Gastroesophageal sphincter (tissue), 3 donors: ENCODE measurements around the gene WDFY3.

Experiments
- POLR2AphosphoS5 ChIP-seq: sonication (generic); formaldehyde crosslinking; IDR thresholded peaks from one replicate; pipeline ENCODE4 v1.6.1; 2017; ENCODE audit warnings: antibody characterized with exemption
- TF ChIP-seq, protein P1 (sequence below), 4 experiments: fragments of 200-600 bp in 2 of 4; fragments of 450-650 bp in 2 of 4; sonication (generic) in 1 of 4; IDR thresholded peaks; one replicate each; pipeline ENCODE4 v1.5.1; 2017 to 2019; ENCODE audit warnings: antibody characterized with exemption in 4 of 4, mild to moderate bottlenecking in 2 of 4, moderate library complexity in 2 of 4

DNA sequence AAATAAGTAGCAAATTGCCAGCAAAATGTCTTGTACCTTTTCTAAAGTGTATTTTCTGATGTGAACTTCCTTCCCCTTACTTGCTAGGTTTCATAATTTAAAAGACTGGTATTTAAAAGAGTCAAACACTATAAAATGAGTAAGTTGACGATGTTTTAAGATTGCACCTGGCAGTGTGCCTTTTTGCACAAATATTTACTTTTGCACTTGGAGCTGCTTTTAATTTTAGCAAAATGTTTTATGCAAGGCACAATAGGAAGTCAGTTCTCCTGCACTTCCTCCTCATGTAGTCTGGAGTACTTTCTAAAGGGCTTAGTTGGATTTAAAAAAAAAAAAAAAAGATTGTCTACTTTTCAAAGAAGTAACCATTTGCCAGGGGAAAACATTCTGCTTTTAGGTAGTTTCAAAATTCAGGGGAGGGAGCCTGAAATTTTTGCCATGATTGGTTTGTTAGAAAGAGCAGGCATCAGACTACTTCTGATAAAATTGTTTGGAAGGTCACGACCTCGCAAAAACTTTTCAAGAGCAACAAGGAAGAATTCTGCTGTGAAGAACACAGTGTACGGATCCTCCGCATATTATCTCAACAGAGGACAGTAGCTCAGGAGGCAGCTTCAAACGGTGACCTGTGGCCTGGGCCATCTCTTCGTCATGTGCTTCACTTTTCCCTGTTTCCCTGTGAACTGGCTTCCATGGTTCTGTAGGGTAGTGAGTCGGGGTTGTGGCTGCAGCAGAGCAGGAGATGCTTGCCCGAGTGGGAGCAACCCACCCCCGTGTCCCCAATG lies 317.4 kb downstream of the WDFY3 start:
- TF ChIP-seq, protein P1, sequence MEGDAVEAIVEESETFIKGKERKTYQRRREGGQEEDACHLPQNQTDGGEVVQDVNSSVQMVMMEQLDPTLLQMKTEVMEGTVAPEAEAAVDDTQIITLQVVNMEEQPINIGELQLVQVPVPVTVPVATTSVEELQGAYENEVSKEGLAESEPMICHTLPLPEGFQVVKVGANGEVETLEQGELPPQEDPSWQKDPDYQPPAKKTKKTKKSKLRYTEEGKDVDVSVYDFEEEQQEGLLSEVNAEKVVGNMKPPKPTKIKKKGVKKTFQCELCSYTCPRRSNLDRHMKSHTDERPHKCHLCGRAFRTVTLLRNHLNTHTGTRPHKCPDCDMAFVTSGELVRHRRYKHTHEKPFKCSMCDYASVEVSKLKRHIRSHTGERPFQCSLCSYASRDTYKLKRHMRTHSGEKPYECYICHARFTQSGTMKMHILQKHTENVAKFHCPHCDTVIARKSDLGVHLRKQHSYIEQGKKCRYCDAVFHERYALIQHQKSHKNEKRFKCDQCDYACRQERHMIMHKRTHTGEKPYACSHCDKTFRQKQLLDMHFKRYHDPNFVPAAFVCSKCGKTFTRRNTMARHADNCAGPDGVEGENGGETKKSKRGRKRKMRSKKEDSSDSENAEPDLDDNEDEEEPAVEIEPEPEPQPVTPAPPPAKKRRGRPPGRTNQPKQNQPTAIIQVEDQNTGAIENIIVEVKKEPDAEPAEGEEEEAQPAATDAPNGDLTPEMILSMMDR (IDR thresholded peaks at IDR 0.05) = no peak
- TF ChIP-seq POLR2AphosphoS5 = no peak
